GM21526 (cell line): ENCODE measurements around the gene CBFA2T3.

Experiments
- ATAC-seq: cut with Tn5 transposase; IDR thresholded peaks from one replicate; pipeline ENCODE4 v1.9.1; 2021; ENCODE audit warnings: moderate library complexity; ENCODE audit not compliant: unreplicated experiment, low FRiP score

The CBFA2T3 gene

DNA sequence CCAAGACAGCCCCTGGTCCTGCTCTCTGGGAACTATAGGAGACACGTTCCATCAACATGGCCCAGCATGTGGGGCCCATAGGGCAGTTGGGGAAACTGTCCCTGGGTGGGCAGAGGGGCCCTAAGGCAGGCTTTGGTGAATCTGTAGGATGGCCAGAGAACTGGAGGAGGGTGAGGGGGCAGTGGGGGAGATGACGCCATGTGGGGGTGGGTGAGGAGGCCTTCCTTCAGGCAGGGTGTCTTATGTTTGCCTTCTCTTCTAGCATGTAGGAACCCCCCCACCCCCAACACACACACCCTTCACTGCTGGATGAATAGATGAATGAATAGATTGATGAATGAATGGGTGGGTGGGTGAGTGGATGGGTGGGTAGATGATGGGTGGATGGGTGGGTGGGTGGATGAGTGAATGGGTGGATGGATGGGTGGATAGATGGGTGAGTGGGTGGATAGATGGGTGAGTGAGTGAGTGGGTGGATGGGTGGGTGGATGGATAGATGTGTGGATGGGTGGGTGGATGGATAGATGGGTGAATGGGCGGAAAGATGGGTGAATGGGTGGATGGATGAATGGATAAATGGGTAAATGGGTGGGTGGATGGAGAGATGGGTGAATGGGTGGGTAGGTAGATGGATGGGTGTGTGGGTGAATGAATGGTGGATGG, 2.5 kb upstream of the CBFA2T3 start:
- ATAC-seq: no peak

DNA sequence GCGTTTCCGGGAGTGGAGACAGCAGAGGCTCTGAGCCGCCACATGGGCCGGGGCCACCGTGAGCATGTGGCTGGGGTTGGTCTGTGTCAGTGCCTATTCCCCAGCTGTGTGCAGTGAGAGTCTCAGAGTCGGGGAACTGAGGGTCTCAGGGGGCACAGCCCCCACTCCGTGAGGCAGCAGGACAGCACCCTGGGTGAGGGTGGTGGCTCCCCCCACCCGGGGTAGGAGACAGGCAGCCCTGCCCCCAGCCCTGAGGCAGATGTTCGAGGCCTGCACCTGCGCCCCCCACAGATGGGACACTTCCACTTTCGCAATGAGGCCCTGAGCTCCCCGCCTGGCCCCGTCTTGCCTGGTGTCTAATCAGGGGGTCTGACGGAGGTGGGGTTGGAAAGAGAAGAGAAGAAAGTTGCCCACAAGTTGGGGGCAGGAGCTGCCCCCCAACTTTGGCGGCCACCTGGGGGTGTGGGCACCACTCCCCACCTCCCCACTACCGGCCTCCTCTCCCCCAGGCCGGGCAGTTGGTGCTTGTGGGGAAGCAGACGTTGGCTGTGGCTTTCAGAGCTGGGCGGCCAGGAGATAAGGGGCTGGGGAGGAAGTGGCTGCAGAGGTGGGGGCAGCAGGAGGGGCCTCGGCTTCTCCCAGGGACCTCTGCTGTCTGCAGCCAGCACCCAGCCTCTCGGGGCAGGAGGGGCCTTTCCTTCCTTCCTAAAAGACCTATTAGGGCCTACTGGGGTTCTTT, 1.8 kb upstream of the CBFA2T3 start:
- peak; percentile 38 for ATAC-seq

- peak; percentile 2 for ATAC-seq
Measured at GRCh38 chr16:88977812-88978607, 1.0 kb upstream of the CBFA2T3 start.

DNA sequence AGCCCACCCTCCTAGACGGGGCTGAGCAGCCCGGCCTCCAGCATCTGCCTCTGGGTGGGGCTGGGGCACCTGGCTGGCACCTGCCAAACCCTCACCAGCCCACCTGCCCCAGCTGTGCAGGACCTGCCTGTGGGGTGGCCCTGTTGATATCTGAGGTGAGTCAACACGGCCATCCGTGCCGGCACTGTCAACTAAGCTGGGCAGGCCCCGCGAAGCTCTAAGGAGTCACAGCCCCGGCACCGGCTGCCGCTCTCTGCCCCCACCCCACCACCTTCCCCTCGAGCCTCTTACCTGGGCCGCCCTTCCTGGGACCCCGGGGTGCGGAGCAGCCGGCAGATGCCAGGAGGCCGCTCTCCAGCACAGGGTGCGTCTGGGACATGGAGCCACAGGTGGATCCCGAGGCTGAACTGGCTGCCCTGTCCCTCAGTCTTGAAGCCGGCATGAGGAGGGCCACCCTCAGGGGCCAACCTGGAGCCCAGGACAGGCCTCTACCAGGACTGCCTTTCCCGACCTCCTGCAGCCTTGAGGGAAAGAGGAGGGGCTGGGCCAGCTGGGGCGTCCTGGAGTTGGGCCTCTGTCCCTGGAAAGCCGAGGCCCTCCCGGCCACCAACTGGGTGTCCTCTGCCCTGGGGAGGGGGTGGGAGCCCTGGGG, 515 bp downstream of the CBFA2T3 start:
- no peak for ATAC-seq

DNA sequence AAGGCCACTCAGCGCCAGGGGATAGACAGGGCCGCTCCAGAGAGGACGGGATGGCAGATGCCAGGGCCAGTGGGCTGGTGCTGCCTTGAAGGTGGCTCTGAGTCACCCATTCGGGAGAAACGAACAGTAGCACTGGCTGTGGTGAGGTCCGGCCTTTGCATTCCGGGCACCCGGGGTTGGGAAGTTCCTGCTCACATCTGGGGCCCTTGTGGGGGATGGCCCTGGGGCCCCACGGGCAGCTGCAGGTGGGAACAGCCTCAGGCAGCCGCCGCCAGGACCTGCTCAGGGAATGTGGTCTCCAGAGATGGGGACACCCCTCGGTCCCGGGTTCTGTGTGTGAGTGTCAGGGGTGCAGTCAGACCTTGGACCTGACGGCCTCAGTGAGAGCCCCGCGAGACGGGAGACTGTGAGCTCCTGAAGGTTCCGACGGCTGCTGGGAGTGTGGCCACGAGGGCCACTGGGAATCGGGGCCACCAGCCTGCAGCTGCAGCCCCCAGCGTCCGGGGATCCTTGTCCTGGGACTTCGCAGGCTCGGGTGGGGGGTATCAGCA, 1.4 kb downstream of the CBFA2T3 start:
- no peak for ATAC-seq

DNA sequence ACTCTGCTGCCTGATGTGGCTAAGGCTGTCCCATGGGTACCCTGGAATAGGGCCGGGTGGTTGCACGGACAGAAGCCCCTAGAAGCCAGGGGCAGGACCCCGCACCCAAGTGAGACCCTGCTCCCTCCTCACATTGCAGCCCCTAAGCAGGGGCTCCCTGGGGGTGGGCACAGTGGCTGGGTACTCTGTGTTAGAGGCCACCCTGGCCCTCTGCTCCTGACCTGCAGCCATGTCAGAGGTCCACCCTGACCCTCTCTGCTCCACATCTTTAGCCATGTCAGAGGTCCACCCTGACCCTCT, 2.1 kb downstream of the CBFA2T3 start:
- no peak for ATAC-seq

- no peak for ATAC-seq
Measured at GRCh38 chr16:88974080-88974915, 2.7 kb downstream of the CBFA2T3 start.

- no peak for ATAC-seq
Measured at GRCh38 chr16:88973415-88974050, 3.5 kb downstream of the CBFA2T3 start.

- no peak for ATAC-seq
Measured at GRCh38 chr16:88973007-88973410, 4.0 kb downstream of the CBFA2T3 start.

- no peak for ATAC-seq
Measured at GRCh38 chr16:88972349-88972748, 4.7 kb downstream of the CBFA2T3 start.

DNA sequence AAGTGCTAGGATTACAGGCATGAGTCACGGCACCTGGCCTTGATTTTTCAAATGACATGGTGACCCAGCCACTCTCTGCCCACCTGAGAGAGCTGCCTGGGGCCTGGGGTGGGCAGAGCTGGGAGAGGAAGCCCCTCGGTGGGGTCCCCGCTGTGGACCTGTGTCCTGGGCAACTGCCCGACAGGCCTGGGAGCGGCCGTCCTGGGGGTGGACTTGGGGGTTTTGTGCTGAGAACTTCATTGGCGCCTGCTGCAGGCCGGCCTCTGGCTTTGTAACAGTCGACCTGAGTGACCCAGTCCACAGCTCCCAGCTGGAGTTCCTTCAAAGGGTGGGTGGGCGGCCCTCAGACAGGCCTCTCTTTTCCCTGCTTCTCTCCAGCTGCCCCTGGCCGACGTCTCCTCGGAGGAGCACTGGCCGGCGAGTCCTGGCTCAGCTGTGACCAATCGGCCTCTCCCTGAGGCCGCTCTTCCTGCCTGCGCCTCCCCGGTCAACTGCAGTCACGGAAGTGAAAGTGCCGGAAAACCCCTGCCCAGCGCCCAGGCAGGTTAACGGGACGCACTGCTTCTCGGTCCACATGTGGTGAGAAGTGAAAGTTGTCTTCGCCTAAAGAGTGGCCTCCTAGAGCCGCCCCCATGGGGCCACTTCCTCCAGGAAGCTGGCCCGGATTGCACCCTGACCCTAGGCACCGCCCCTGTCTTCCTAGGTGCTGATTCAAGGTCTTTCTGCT, 5.5 kb downstream of the CBFA2T3 start:
- peak; percentile 28 for ATAC-seq

- ATAC-seq: no peak
Measured at GRCh38 chr16:88970539-88971065, 6.4 kb downstream of the CBFA2T3 start.

DNA sequence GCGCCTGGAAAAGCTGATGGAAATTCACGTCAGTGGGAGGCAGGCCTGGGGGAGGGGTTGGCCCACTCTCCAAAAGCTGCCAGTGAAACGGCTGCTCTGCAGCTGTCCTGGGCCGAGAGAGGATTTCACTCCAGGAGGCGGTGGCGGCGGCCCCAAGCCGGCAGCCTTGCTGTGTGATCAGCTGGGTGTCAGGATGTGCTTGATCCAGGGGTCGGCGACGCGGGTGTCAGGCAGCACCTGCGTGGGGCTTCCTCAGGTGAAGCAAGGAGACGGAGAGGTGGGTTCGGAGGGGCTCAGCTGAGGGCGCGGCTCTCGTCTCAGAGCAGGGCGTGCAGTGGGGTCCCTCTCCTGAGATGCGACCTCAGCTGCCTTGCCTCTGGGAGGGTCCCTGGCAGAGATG, 7.0 kb downstream of the CBFA2T3 start:
- ATAC-seq: no peak

GRCh38 chr16:88969361-88969831, 7.6 kb downstream of the CBFA2T3 start:
- no peak for ATAC-seq

- ATAC-seq: no peak
Measured at GRCh38 chr16:88968589-88969280, 8.3 kb downstream of the CBFA2T3 start.

GRCh38 chr16:88967830-88968588, 9.0 kb downstream of the CBFA2T3 start:
- ATAC-seq: peak; percentile 28
